Right cardiac atrium (tissue), 5 donors: ENCODE results near the gene CD84. TPM values are rescaled to one million over a fixed set of nuclear protein-coding genes. Genes with fewer than 3 reads are reported as not detected.
A peak's percentile ranks its signal among the peaks of the same experiment; 100 is the strongest.
"Not testable (repeated sequence)": the region's sequence is repeated elsewhere in the genome, so short reads cannot be mapped to it uniquely, and the experiment has no call there.

Source experiments
- ATAC-seq, 2 donors: fragments of 200-7000 bp; cut with Tn5 transposase; one replicate each; pipeline versions ENCODE4 v1.8.0 to v1.9.1; 2020; ENCODE audit warnings: moderate library complexity in 2 of 2, mild to moderate bottlenecking in 1 of 2
- DNase-seq, 3 donors: peaks; one replicate each; pipeline ENCODE4 v3.0.0-alpha.2; 2020
- H3K27ac ChIP-seq: one replicate; pipeline ENCODE4 v1.5.1; 2013; ENCODE audit warnings: mild to moderate bottlenecking, low read length, control low read depth, moderate library complexity
- H3K27me3 ChIP-seq: one replicate; pipeline ENCODE4 v1.6.1; 2013; ENCODE audit not compliant: control insufficient read depth, insufficient read depth
- H3K4me1 ChIP-seq: one replicate; pipeline ENCODE4 v1.6.1; 2013; ENCODE audit warnings: low read length; ENCODE audit not compliant: control insufficient read depth, insufficient read depth
- H3K4me3 ChIP-seq: one replicate; pipeline ENCODE4 v1.5.1; 2013; ENCODE audit warnings: low read length, control low read depth
- H3K9me3 ChIP-seq: one replicate; pipeline ENCODE4 v1.6.1; 2013; ENCODE audit warnings: low read length; ENCODE audit not compliant: control insufficient read depth
- WGBS: extraction: QIAGEN DNeasy Blood & Tissue Kit; methylation state at CpG from one replicate; pipeline ENCODE4 v1.1.7; 2013; 5-methylcytosine and 5-hydroxymethylcytosine counted together
- intact Hi-C, 4 donors: fragments of 100-400 bp; cut with DNase I; formaldehyde crosslinking; loops; one replicate each; pipeline versions ENCODE4 v1.11.0 to v1.14.0; 2022 to 2023
- polyA plus RNA-seq: library from polyadenylated mRNA; stranded (reverse); fragments of 200-250 nt; gene quantifications from one replicate; pipeline ENCODE4 v1.2.3, GENCODE V29; 2013
- total RNA-seq, 4 donors: library from RNA; stranded (reverse); fragmentation: NEBNext Ultra II Directional; extraction: Animal tissue kit (Norgen Biotek cat#: 25700); gene quantifications; one replicate each; pipeline ENCODE4 v1.2.1, GENCODE V29; 2021
- donor health status: healthy with polysubstance abuse.
- donor health status: DM: no; HTN: yes; CAD: no.
- donor health status: DM: no; HTN: no; CAD: no.
- donor health status: DM: no; HTN: yes; CAD: no; lungs with severe emphysema.
- donor health status: DM: yes; HTN: yes; CAD: no.

CD84 gene
- total and polyA plus RNA-seq, 5 donors: 0.61 to 5.7 (median 5.2) TPM

GRCh38 chr1:160569806-160570205, 9.5 kb downstream of the CD84 start:
- no peak overlapping the region for H3K27ac ChIP-seq
- no peaks in the 10 kb centered on the region for H3K4me1 ChIP-seq
- WGBS: 65% methylated on average over 2 of the region's 2 CpGs

GRCh38 chr1:160567858-160568682, 11.2 kb downstream of the CD84 start:
- no peak for DNase-seq
- no peaks in the 10 kb centered on the region for H3K4me1 ChIP-seq
- intact Hi-C loops: no loop called here
- WGBS: 50% methylated on average over 8 of the region's 8 CpGs
- H3K4me3 ChIP-seq: no peak overlapping the region
- ATAC-seq: no peak
- H3K27ac ChIP-seq: no peak overlapping the region
- H3K27me3 ChIP-seq: no peaks in the 10 kb centered on the region
- H3K9me3 ChIP-seq: no peaks in the 10 kb centered on the region

More at GRCh38 chr1:160569806-160570205, 9.5 kb downstream of the CD84 start:
- no peak for DNase-seq
- Histone ChIP-seq H3K4me3 (no peak overlapping the region), H3K27me3 (no peaks in the 10 kb centered on the region), H3K9me3 (no peaks in the 10 kb centered on the region)
- intact Hi-C loops: no loop called here
- no peak for ATAC-seq

GRCh38 chr1:160567341-160567740, 12.0 kb downstream of the CD84 start:
- Histone ChIP-seq H3K4me3 (no peak overlapping the region), H3K9me3 (no peaks in the 10 kb centered on the region), H3K27me3 (no peaks in the 10 kb centered on the region), H3K4me1 (no peaks in the 10 kb centered on the region), H3K27ac (no peak overlapping the region)
- intact Hi-C loops: no loop called here
- no peak for ATAC-seq
- WGBS: 74% methylated on average over 5 of the region's 5 CpGs
- no peak for DNase-seq

GRCh38 chr1:160565564-160565963, 13.7 kb downstream of the CD84 start:
- Histone ChIP-seq H3K4me1 (no peaks in the 10 kb centered on the region), H3K9me3 (no peaks in the 10 kb centered on the region), H3K27ac (peak overlapping the region; percentile 7), H3K4me3 (no peak overlapping the region), H3K27me3 (no peaks in the 10 kb centered on the region)
- DNase-seq: no peak
- intact Hi-C loops: no loop called here
- ATAC-seq: no peak
- WGBS: 58% methylated on average over 4 of the region's 4 CpGs

GRCh38 chr1:160563230-160563629, 16.1 kb downstream of the CD84 start:
- DNase-seq, H3K9me3 ChIP-seq, ATAC-seq, intact Hi-C loops, H3K27ac ChIP-seq, H3K27me3 ChIP-seq, H3K4me3 ChIP-seq, H3K4me1 ChIP-seq: not testable (repeated sequence)
- 76% methylated on average over 1 of the region's 1 CpG for WGBS

GRCh38 chr1:160562745-160563144, 16.6 kb downstream of the CD84 start:
- WGBS: 79% methylated on average over 2 of the region's 2 CpGs
- H3K27me3 ChIP-seq, H3K4me3 ChIP-seq, intact Hi-C loops, DNase-seq, ATAC-seq, H3K4me1 ChIP-seq, H3K27ac ChIP-seq, H3K9me3 ChIP-seq: not testable (repeated sequence)

- ATAC-seq (no peak), DNase-seq (no peak)
- intact Hi-C loops: no loop called here
- H3K27me3 ChIP-seq: no peaks in the 10 kb centered on the region
- no peaks in the 10 kb centered on the region for H3K4me1 ChIP-seq
- H3K4me3 ChIP-seq: no peak overlapping the region
- H3K27ac ChIP-seq: no peak overlapping the region
- H3K9me3 ChIP-seq: no peaks in the 10 kb centered on the region
Measured at GRCh38 chr1:160560806-160561205, 18.5 kb downstream of the CD84 start.

GRCh38 chr1:160560045-160560705, 19.1 kb downstream of the CD84 start:
- H3K9me3 ChIP-seq: no peaks in the 10 kb centered on the region
- DNase-seq: no peak
- ATAC-seq: no peak
- no peaks in the 10 kb centered on the region for H3K4me1 ChIP-seq
- H3K27me3 ChIP-seq: no peaks in the 10 kb centered on the region
- H3K27ac ChIP-seq: no peak overlapping the region
- 76% methylated on average over 4 of the region's 4 CpGs for WGBS
- intact Hi-C loops: no loop called here
- H3K4me3 ChIP-seq: no peak overlapping the region

- DNase-seq, ATAC-seq, H3K9me3 ChIP-seq, H3K27me3 ChIP-seq, H3K27ac ChIP-seq, H3K4me3 ChIP-seq, intact Hi-C loops, H3K4me1 ChIP-seq: not testable (repeated sequence)
- 56% methylated on average over 3 of the region's 3 CpGs for WGBS
Measured at GRCh38 chr1:160559437-160559836, 19.9 kb downstream of the CD84 start.

- H3K27me3 ChIP-seq: no peaks in the 10 kb centered on the region
- WGBS: 73% methylated on average over 4 of the region's 4 CpGs
- intact Hi-C loops: no loop called here
- H3K27ac ChIP-seq: no peak overlapping the region
- H3K4me3 ChIP-seq: no peak overlapping the region
- no peak for ATAC-seq
- no peaks in the 10 kb centered on the region for H3K9me3 ChIP-seq
- DNase-seq: no peak
- H3K4me1 ChIP-seq: no peaks in the 10 kb centered on the region
Measured at GRCh38 chr1:160558660-160559380, 20.5 kb downstream of the CD84 start.

GRCh38 chr1:160553778-160554177, 25.5 kb downstream of the CD84 start:
- intact Hi-C loops: no loop called here
- WGBS: 55% methylated on average over 4 of the region's 4 CpGs
- no peak overlapping the region for H3K27ac ChIP-seq
- no peak overlapping the region for H3K4me3 ChIP-seq
- H3K27me3 ChIP-seq: no peaks in the 10 kb centered on the region
- ATAC-seq (no peak), DNase-seq (no peak)
- H3K9me3 ChIP-seq: no peaks in the 10 kb centered on the region
- no peaks in the 10 kb centered on the region for H3K4me1 ChIP-seq
